Activated CD8-positive, alpha-beta memory T cell treated with anti-CD3 and anti-CD28 coated beads, Interleukin-2, amount 50 U/mL, for 24 hours (primary cell): ENCODE data around the gene NADSYN1.

ENCODE experiments used
- DNase-seq: peaks from one replicate; pipeline ENCODE4 v3.0.0-alpha.2; 2020; ENCODE audit errors: extremely low read depth

Gene NADSYN1

GRCh38 chr11:71548716-71549151 lies 95.7 kb downstream of the NADSYN1 start:
- DNase-seq, result no peak
